Right lobe of liver (tissue), 4 donors: ENCODE results near the gene SMU1.
"Not testable (repeated sequence)": the region's sequence is repeated elsewhere in the genome, so short reads cannot be mapped to it uniquely, and the experiment has no call there.

Experiments used
- CTCF ChIP-seq, 4 donors: fragments of 200-600 bp in 3 of 4; fragments of 450-650 bp in 1 of 4; IDR thresholded peaks; one replicate each; pipeline versions ENCODE4 v1.5.1 to v1.8.0; 2016 to 2022; ENCODE audit warnings: antibody characterized with exemption in 4 of 4, mild to moderate bottlenecking in 2 of 4
- POLR2A ChIP-seq: fragments of 450-650 bp; IDR thresholded peaks from one replicate; pipeline ENCODE4 v1.6.1; 2017; ENCODE audit warnings: antibody characterized with exemption, mild to moderate bottlenecking
- donor health status: DM: no; HTN: no; CAD: no.
- donor health status: DM: no; HTN: no; CAD: no.
- donor health status: DM: no; HTN: yes; CAD: no.

- TF ChIP-seq CTCF (IDR thresholded peaks at IDR 0.05); POLR2A: not testable (repeated sequence)
Observed at GRCh38 chr9:33000682-33001055, 75.8 kb downstream of the SMU1 start.
